ENCODE measurements around the gene MNT.

- TF ChIP-seq CTCF (IDR thresholded peaks at IDR 0.05 in 8 of 11, conservative IDR thresholded peaks at IDR 0.05 in 3 of 11) = no peak
- no peak for TF ChIP-seq POLR2A (IDR thresholded peaks at IDR 0.05)
- TF ChIP-seq POLR2AphosphoS5 (IDR thresholded peaks at IDR 0.05) = no peak
Observed at GRCh38 chr17:2346475-2346874, 54.4 kb downstream of the MNT start.

Measured in spleen (tissue), 7 donors.